MM.1S (cell line): Measurements from ENCODE around the gene DCHS2.

Source experiments
- DNase-seq: peaks from one replicate; pipeline ENCODE4 v3.0.0-alpha.2; 2015
- H2AFZ ChIP-seq: fragments of 300-600 bp; sonication (generic); 2 replicates; pipeline ENCODE4 v1.6.0; 2016; ENCODE audit warnings: antibody characterized with exemption, low read length
- H3F3A ChIP-seq: fragments of 300-600 bp; sonication (generic); 2 replicates; pipeline ENCODE4 v1.6.1; 2016; ENCODE audit warnings: mild to moderate bottlenecking, antibody characterized with exemption, low read length, moderate library complexity, mixed read lengths; ENCODE audit not compliant: insufficient read depth
- H3K27ac ChIP-seq: fragments of 300-600 bp; sonication (generic); 2 replicates; pipeline ENCODE4 v1.5.1; 2016; ENCODE audit warnings: mild to moderate bottlenecking, low read length
- H3K27me3 ChIP-seq: fragments of 300-600 bp; sonication (generic); replicated peaks from 2 replicates; pipeline ENCODE4 v1.6.0; 2016; ENCODE audit warnings: low read length; ENCODE audit not compliant: insufficient read depth
- H3K36me3 ChIP-seq: fragments of 300-600 bp; sonication (generic); replicated peaks from 2 replicates; pipeline ENCODE4 v1.6.1; 2016; ENCODE audit warnings: mild to moderate bottlenecking, low read length, mixed read lengths; ENCODE audit not compliant: insufficient read depth
- H3K4me1 ChIP-seq: fragments of 300-600 bp; sonication (generic); 2 replicates; pipeline ENCODE4 v1.6.1; 2016; ENCODE audit warnings: low read length, mixed read lengths
- H3K4me2 ChIP-seq: fragments of 300-600 bp; sonication (generic); 2 replicates; pipeline ENCODE4 v1.6.0; 2016; ENCODE audit warnings: low read depth, low read length
- H3K4me3 ChIP-seq: fragments of 300-600 bp; sonication (generic); 2 replicates; pipeline ENCODE4 v1.5.1; 2016; ENCODE audit warnings: low read length, mixed read lengths
- H3K79me2 ChIP-seq: fragments of 300-600 bp; sonication (generic); 2 replicates; pipeline ENCODE4 v1.6.1; 2016; ENCODE audit warnings: mixed run types, low read length, mixed read lengths
- H3K9ac ChIP-seq: fragments of 300-600 bp; sonication (generic); 2 replicates; pipeline ENCODE4 v1.6.1; 2016; ENCODE audit warnings: low read length, mixed read lengths
- H3K9me2 ChIP-seq: fragments of 300-600 bp; sonication (generic); replicated peaks from 2 replicates; pipeline ENCODE4 v1.6.1; 2016; ENCODE audit warnings: mild to moderate bottlenecking, low read length, mixed read lengths; ENCODE audit not compliant: insufficient read depth
- H3K9me3 ChIP-seq: fragments of 300-600 bp; sonication (generic); replicated peaks from 2 replicates; pipeline ENCODE4 v1.6.1; 2016; ENCODE audit warnings: mild to moderate bottlenecking, low read length, mixed read lengths; ENCODE audit not compliant: insufficient read depth
- H4K20me1 ChIP-seq: fragments of 300-600 bp; sonication (generic); 2 replicates; pipeline ENCODE4 v1.6.1; 2016; ENCODE audit warnings: mild to moderate bottlenecking, low read length, moderate library complexity, mixed read lengths; ENCODE audit not compliant: insufficient read depth
- CTCF ChIP-seq: fragments of 300-600 bp; sonication (generic); IDR thresholded peaks from 2 replicates; pipeline ENCODE4 v1.5.1; 2016; ENCODE audit warnings: antibody characterized with exemption, low read length, mixed read lengths
- EZH2 ChIP-seq: fragments of 300-600 bp; sonication (generic); optimal IDR thresholded peaks from 2 replicates; pipeline ENCODE3; 2017; ENCODE audit warnings: low read depth, mild to moderate bottlenecking, antibody characterized with exemption, low read length, mixed read lengths
- EZH2phosphoT487 ChIP-seq: fragments of 300-600 bp; sonication (generic); IDR thresholded peaks from 2 replicates; pipeline ENCODE4 v1.6.1; 2018; ENCODE audit warnings: antibody characterized with exemption, low read length

Gene DCHS2

GRCh38 chr4:154417373-154417673, 74.3 kb downstream of the DCHS2 start:
- no peaks in the 10 kb centered on the region for H3K9me2 ChIP-seq
- no peaks in the 10 kb centered on the region for H3K36me3 ChIP-seq
- H3K27me3 ChIP-seq: no peaks in the 10 kb centered on the region
- no peak for DNase-seq
- H3K4me3 ChIP-seq: no peak overlapping the region; the same call in 1 of the 2 replicates
- H3F3A ChIP-seq: no peaks in the 10 kb centered on the region
- H3K27ac ChIP-seq: no peak overlapping the region
- H2AFZ ChIP-seq: 0 out of 2 replicates have a peak overlapping the region, but pooled peaks have one; percentile 31
- H3K79me2 ChIP-seq: no peaks in the 10 kb centered on the region
- TF ChIP-seq EZH2phosphoT487: no peak
- TF ChIP-seq EZH2: no peak
- TF ChIP-seq CTCF: no peak
- no peaks in the 10 kb centered on the region for H3K4me1 ChIP-seq
- no peak overlapping the region for H3K9ac ChIP-seq
- no peaks in the 10 kb centered on the region for H3K9me3 ChIP-seq
- H3K4me2 ChIP-seq: no peak overlapping the region
- no peaks in the 10 kb centered on the region for H4K20me1 ChIP-seq

DNA sequence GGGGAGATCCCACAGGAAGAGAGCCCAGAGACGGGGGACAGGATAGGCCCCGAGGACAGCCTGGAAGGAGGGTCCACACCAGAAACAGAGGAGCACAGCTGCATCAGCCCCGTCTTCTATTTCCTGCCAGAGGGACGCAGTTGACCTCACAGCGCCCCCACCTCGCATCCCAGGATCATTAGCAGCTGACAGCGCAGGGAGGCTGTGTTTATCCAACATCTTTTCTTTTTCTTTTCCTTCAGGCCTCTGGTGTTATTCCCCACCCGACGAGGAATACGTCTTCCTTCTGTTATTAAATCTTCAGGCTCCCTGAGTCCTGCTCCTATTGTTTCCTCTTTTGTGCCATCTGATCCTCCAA, 75.4 kb downstream of the DCHS2 start:
- Histone ChIP-seq H3K36me3 (no peaks in the 10 kb centered on the region), H3K9me2 (no peaks in the 10 kb centered on the region), H3K27ac (no peak overlapping the region), H3K4me1 (no peaks in the 10 kb centered on the region), H2AFZ (no peak overlapping the region), H4K20me1 (no peaks in the 10 kb centered on the region), H3K4me2 (no peak overlapping the region), H3K27me3 (no peaks in the 10 kb centered on the region), H3K9me3 (no peaks in the 10 kb centered on the region), H3K4me3 (no peak overlapping the region), H3K79me2 (no peaks in the 10 kb centered on the region), H3K9ac (no peak overlapping the region), H3F3A (no peaks in the 10 kb centered on the region)
- no peak for TF ChIP-seq CTCF
- no peak for TF ChIP-seq EZH2phosphoT487
- no peak for TF ChIP-seq EZH2
- DNase-seq: no peak

DNA sequence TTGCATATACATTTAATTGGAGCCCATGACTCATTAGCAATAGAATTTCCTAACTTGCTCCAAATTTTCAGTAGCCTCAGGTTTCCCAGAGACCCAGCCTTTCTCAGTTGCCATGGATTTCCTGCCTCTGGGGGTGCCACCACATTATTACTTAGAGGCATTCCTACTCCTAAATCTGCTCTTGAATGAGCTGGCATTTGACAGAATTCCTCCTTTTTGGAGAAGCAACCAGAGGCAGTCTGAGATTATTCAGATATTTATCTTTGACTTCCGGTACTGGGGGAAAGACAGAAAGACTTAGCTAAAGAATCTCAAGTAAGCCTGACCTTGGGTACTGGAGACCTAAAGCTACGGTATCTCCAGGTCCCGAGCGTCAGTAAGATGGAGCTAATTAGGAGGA, 76.3 kb downstream of the DCHS2 start:
- H3K9me3 ChIP-seq: no peaks in the 10 kb centered on the region
- no peaks in the 10 kb centered on the region for H3K36me3 ChIP-seq
- H3K4me2 ChIP-seq: no peak overlapping the region
- H3K4me3 ChIP-seq: no peak overlapping the region
- no peaks in the 10 kb centered on the region for H3K79me2 ChIP-seq
- H2AFZ ChIP-seq: no peak overlapping the region
- no peak overlapping the region for H3K27ac ChIP-seq
- H3F3A ChIP-seq: no peaks in the 10 kb centered on the region
- no peak for TF ChIP-seq EZH2
- TF ChIP-seq EZH2phosphoT487: no peak
- no peak for TF ChIP-seq CTCF
- H3K9ac ChIP-seq: no peak overlapping the region
- no peaks in the 10 kb centered on the region for H4K20me1 ChIP-seq
- no peak for DNase-seq
- H3K9me2 ChIP-seq: no peaks in the 10 kb centered on the region
- H3K27me3 ChIP-seq: no peaks in the 10 kb centered on the region
- no peaks in the 10 kb centered on the region for H3K4me1 ChIP-seq
